GM12878 (cell line): ENCODE results near the gene PARP8. TPM values are rescaled to one million over a fixed set of nuclear protein-coding genes. Genes with fewer than 3 reads are reported as not detected.
"Not testable (repeated sequence)": the region's sequence is repeated elsewhere in the genome, so short reads cannot be mapped to it uniquely, and the experiment has no call there.

Experiments used
- ATAC-seq: fragments of 200-7000 bp; cut with Tn5 transposase; 3 replicates; pipeline ENCODE4 v1.9.1; 2020; ENCODE audit warnings: mild to moderate bottlenecking, moderate library complexity
- BruUV-seq: library from RNA; stranded (reverse); fragments of 400-500 nt; replicated peaks from 2 replicates; lab custom pipeline; 2021; lab: Mats Ljungman, UMichigan
- CTCF ChIA-PET: fragments of 300-600 bp; sonication (Branson Sonifier 250); formaldehyde crosslinking; extraction: SDS; loops from one replicate; lab custom pipeline; 2021; ENCODE audit warnings: inconsistent platforms; lab: Yijun Ruan, JAX
- POLR2A ChIA-PET: fragments of 350-600 bp; formaldehyde crosslinking; extraction: SDS; loops from one replicate; lab custom pipeline; 2021; ENCODE audit warnings: inconsistent platforms; lab: Charles Lee
- RAD21 ChIA-PET: fragments of 300-600 bp; sonication (Branson Sonifier 250); formaldehyde crosslinking; loops from one replicate; lab custom pipeline; 2023; ENCODE audit warnings: antibody characterized with exemption; ENCODE audit not compliant: unreplicated experiment; lab: Charles Lee
- SMC1A ChIA-PET: fragments of 300-600 bp; sonication (Branson Sonifier 250); formaldehyde crosslinking; loops from one replicate; lab custom pipeline; 2023; ENCODE audit not compliant: unreplicated experiment, uncharacterized antibody; lab: Charles Lee
- DNase-seq: peaks from one replicate; pipeline ENCODE4 v3.0.0-alpha.2; 2011; ENCODE audit warnings: low read depth, low spot score
- FAIRE-seq: peaks from 3 replicates; lab custom pipeline; 2011; peaks lifted over from hg19 to GRCh38; lab: Jason Lieb, UNC
- H2AFZ ChIP-seq: 2 replicates; pipeline ENCODE4 v1.6.0; 2011; ENCODE audit warnings: low read depth, low read length, control low read depth; ENCODE audit not compliant: control insufficient read depth
- H3K27ac ChIP-seq: 2 replicates; pipeline ENCODE4 v1.5.1; 2011; ENCODE audit warnings: control low read depth; ENCODE audit not compliant: control insufficient read depth, insufficient read depth
- H3K27me3 ChIP-seq, 2 experiments: replicated peaks in 1 of 2; 2 replicates each; pipeline versions ENCODE4 v1.6.0 to v1.6.1; 2011; ENCODE audit warnings: low read length in 1 of 2; ENCODE audit not compliant: control insufficient read depth in 2 of 2, insufficient read depth in 2 of 2
- H3K36me3 ChIP-seq, 2 experiments: 2 replicates each; pipeline ENCODE4 v1.5.1; 2011; ENCODE audit warnings: low read length in 1 of 2; ENCODE audit not compliant: control insufficient read depth in 2 of 2, insufficient read depth in 2 of 2
- H3K4me1 ChIP-seq: 2 replicates; pipeline ENCODE4 v1.6.1; 2011; ENCODE audit warnings: mild to moderate bottlenecking, low read length, moderate library complexity, mixed read lengths; ENCODE audit not compliant: control insufficient read depth, insufficient read depth
- H3K4me2 ChIP-seq: 2 replicates; pipeline ENCODE4 v1.6.0; 2011; ENCODE audit warnings: control low read depth; ENCODE audit not compliant: control insufficient read depth, insufficient read depth
- H3K4me3 ChIP-seq: fragments of 200-600 bp; sonication (generic); 2 replicates; pipeline ENCODE4 v1.5.1; 2016
- H3K79me2 ChIP-seq: 2 replicates; pipeline ENCODE4 v1.6.0; 2011; ENCODE audit warnings: low read length; ENCODE audit not compliant: control insufficient read depth, insufficient read depth
- H3K9ac ChIP-seq: 2 replicates; pipeline ENCODE4 v1.8.0; 2011; ENCODE audit warnings: low read length, control low read depth, mixed read lengths; ENCODE audit not compliant: control insufficient read depth, insufficient read depth
- H3K9me3 ChIP-seq: replicated peaks from 3 replicates; pipeline ENCODE4 v1.5.1; 2011; ENCODE audit warnings: mild to moderate bottlenecking, low read length; ENCODE audit not compliant: control insufficient read depth, insufficient read depth
- H4K20me1 ChIP-seq: 2 replicates; pipeline ENCODE4 v1.6.0; 2011; ENCODE audit not compliant: control insufficient read depth, insufficient read depth
- EED ChIP-seq: sonication (generic); IDR thresholded peaks from 2 replicates; pipeline ENCODE4 v1.6.1; 2016; ENCODE audit warnings: antibody characterized with exemption, low read depth
- KAT2A ChIP-seq: conservative IDR thresholded peaks from 2 replicates; pipeline ENCODE4 v1.6.1; 2011; ENCODE audit warnings: low read depth, low read length; ENCODE audit not compliant: control insufficient read depth
- WGBS: methylation state at CpG from one replicate; pipeline ENCODE4 v1.1.6; 2016; ENCODE audit warnings: low lambda C conversion rate; ENCODE audit not compliant: insufficient replicate concordance, insufficient coverage; ENCODE audit errors: missing lambda C conversion rate; 5-methylcytosine and 5-hydroxymethylcytosine counted together
- in situ Hi-C: fragments of 300-500 bp; cut with MboI; formaldehyde crosslinking; loops from 9 replicates; pipeline ENCODE4 v1.14.3; 2018; ENCODE audit warnings: mixed read lengths
- intact Hi-C: fragments of 100-400 bp; cut with micrococcal nuclease; formaldehyde crosslinking; loops from one replicate; pipeline ENCODE4 v1.14.2; 2022; ENCODE audit not compliant: unreplicated experiment
- polyA plus RNA-seq, 11 experiments: library from polyadenylated mRNA; depleted of rRNA in 4 of 11; unstranded in 6 of 11; stranded (reverse) in 5 of 11; fragments of >200 nt; fragmentation: Nextera tagmentation in 4 of 11; fragmentation: Illumina TruSeq in 1 of 11; extraction: Ambion mirVana in 4 of 11; extraction: Trizol in 1 of 11; gene quantifications; 1 replicate in 1 of 11; 2 replicates in 10 of 11; pipeline versions ENCODE4 v1.2.1 to v1.2.3, GENCODE V29; 2011 to 2016; ENCODE audit warnings: inconsistent platforms in 2 of 11, missing spikeins in 2 of 11, low read depth in 1 of 11
- total RNA-seq, 4 experiments: library from RNA; depleted of rRNA in 3 of 4; stranded (reverse); fragments of >200 nt in 3 of 4; fragmentation: Illumina TruSeq in 1 of 4; extraction: Trizol in 1 of 4; gene quantifications; 2 replicates each; pipeline versions ENCODE4 v1.2.1 to v1.2.3, GENCODE V29; 2013 to 2021

The PARP8 gene
- total and polyA plus RNA-seq, 10 of the 15 experiments (the other 5 are each of a cell fraction or from before 2014, with no cell fraction given) = 9.1 to 65.2 (median 20.6) TPM

GRCh38 chr5:50637576-50637975 is 28.9 kb upstream of the PARP8 start:
- H3K27ac ChIP-seq, RAD21 ChIA-PET, H3K9me3 ChIP-seq, H3K4me1 ChIP-seq, POLR2A ChIA-PET, H4K20me1 ChIP-seq, H3K9ac ChIP-seq, H3K36me3 ChIP-seq, SMC1A ChIA-PET, H2AFZ ChIP-seq, FAIRE-seq, in situ Hi-C loops, H3K4me2 ChIP-seq, H3K79me2 ChIP-seq, DNase-seq, BruUV-seq, CTCF ChIA-PET, intact Hi-C loops, ATAC-seq, H3K27me3 ChIP-seq, H3K4me3 ChIP-seq: not testable (repeated sequence)
- WGBS = 69% methylated on average over 2 of the region's 2 CpGs

GRCh38 chr5:50646591-50646990 is 19.8 kb upstream of the PARP8 start:
- Histone ChIP-seq H3K9ac (no peak overlapping the region), H3K79me2 (no peaks in the 10 kb centered on the region), H3K27me3 (no peaks in the 10 kb centered on the region), H2AFZ (no peak overlapping the region), H3K4me3 (no peak overlapping the region), H3K27ac (no peak overlapping the region), H3K36me3 (no peaks in the 10 kb centered on the region), H4K20me1 (no peaks in the 10 kb centered on the region), H3K4me2 (no peak overlapping the region), H3K4me1 (no peaks in the 10 kb centered on the region), H3K9me3 (no peaks in the 10 kb centered on the region)
- ChIA-PET RAD21 (no interaction called here), POLR2A (no interaction called here), SMC1A (no interaction called here), CTCF (no interaction called here)
- DNase-seq = no peak
- WGBS = 76% methylated on average over 3 of the region's 3 CpGs
- no peak for ATAC-seq
- in situ Hi-C loops = no loop called here
- TF ChIP-seq KAT2A = no peak
- no peak for TF ChIP-seq EED
- FAIRE-seq = no peak
- BruUV-seq = no TSS peak
- intact Hi-C loops = no loop called here
